ENCODE data around the gene IL10RB. TPM values are rescaled to one million over a fixed set of nuclear protein-coding genes. Genes with fewer than 3 reads are reported as not detected.
A peak's percentile ranks its signal among the peaks of the same experiment; 100 is the strongest.

IL10RB gene
- total and polyA plus RNA-seq, 2 donors (not counting 1 experiment from before 2014, with no cell fraction given): 29.3 to 32.5 TPM

DNA sequence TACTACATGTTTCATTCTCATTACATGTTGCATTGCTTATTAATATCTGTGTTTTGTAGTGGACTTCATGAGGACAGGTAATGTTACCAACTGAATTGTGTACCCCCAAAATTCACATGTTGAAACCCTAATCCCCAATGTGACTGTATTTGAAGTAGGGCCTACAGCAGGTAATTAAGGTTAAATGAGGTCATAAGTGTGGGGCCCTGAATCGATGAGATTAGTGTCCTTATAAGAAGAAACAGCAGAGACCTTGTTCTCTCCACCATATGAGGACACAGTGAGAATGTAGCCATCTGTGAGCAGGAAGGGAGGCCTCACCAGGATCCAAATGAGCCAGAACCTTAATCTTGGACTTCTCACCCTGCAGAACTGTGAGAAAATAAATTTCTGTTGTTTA, 43.6 kb downstream of the IL10RB start:
- Histone ChIP-seq H3K27me3 (replicated peaks in 1 of 4; ENCODE audit: control extremely low read depth in 1 of 4, control insufficient read depth in 3 of 4, insufficient read depth in 4 of 4, low read length in 3 of 4) (no peaks in the 10 kb centered on the region), H3K9ac (ENCODE audit: low read length) (no peak overlapping the region), H3K4me3 (ENCODE audit: control extremely low read depth in 1 of 5, extremely low read depth in 1 of 5, insufficient read depth in 1 of 5, low read depth in 2 of 5, low read length in 4 of 5) (no peak overlapping the region), H3K36me3 (replicated peaks in 1 of 2; ENCODE audit: control extremely low read depth in 1 of 2, control insufficient read depth in 1 of 2, extremely low read depth in 1 of 2, insufficient read depth in 2 of 2, low read length in 1 of 2) (no peaks in the 10 kb centered on the region), H4K20me1 (ENCODE audit: control insufficient read depth, insufficient read depth, low read length, poor library complexity, severe bottlenecking) (no peaks in the 10 kb centered on the region), H3K27ac (ENCODE audit: low read length in 2 of 2) (no peak overlapping the region), H3K79me2 (ENCODE audit: control insufficient read depth, insufficient read depth, low read length) (no peaks in the 10 kb centered on the region), H3K4me2 (replicated peaks; ENCODE audit: low read depth, low read length, poor library complexity, severe bottlenecking) (no peak overlapping the region), H2AFZ (ENCODE audit: insufficient read depth, low read depth, low read length, poor library complexity, severe bottlenecking) (no peak overlapping the region), H3K9me3 (ENCODE audit: control extremely low read depth in 1 of 3, control insufficient read depth in 2 of 3, insufficient read depth in 1 of 3, low read length in 2 of 3) (peaks cover 0 to 2% (median 0%) of the 10 kb centered on the region in 3 donors), H3K4me1 (ENCODE audit: control insufficient read depth in 2 of 2, insufficient read depth in 2 of 2, low read length in 2 of 2) (peaks cover 22 to 27% of the 10 kb centered on the region in 2 donors)
- Mint-ChIP-seq H3K27me3 (no peaks in the 10 kb centered on the region), H3K4me1 (peaks cover 43% of the 10 kb centered on the region), H3K4me3 (no peak overlapping the region), H3K9me3 (ENCODE audit: insufficient read depth) (no peaks in the 10 kb centered on the region), H3K27ac (peak overlapping the region; percentile 21)
- WGBS (ENCODE audit: insufficient coverage): no CpG with 5 or more reads among the region's 1 CpG
- CTCF ChIA-PET: interaction anchor here (1.1 to 1.9 kb wide), 5 partner anchors 11 to 112 kb away, joined by 3 to 6 read pairs (median 4); no protein-coding TSS in a partner anchor
- ATAC-seq (ENCODE audit: low read depth): no peak
- no peak for DNase-seq
- TF ChIP-seq EZH2 (IDR thresholded peaks at IDR 0.05; ENCODE audit: borderline replicate concordance, insufficient read depth, low read depth, low read length, poor library complexity, severe bottlenecking): no peak
- TF ChIP-seq, protein P1, sequence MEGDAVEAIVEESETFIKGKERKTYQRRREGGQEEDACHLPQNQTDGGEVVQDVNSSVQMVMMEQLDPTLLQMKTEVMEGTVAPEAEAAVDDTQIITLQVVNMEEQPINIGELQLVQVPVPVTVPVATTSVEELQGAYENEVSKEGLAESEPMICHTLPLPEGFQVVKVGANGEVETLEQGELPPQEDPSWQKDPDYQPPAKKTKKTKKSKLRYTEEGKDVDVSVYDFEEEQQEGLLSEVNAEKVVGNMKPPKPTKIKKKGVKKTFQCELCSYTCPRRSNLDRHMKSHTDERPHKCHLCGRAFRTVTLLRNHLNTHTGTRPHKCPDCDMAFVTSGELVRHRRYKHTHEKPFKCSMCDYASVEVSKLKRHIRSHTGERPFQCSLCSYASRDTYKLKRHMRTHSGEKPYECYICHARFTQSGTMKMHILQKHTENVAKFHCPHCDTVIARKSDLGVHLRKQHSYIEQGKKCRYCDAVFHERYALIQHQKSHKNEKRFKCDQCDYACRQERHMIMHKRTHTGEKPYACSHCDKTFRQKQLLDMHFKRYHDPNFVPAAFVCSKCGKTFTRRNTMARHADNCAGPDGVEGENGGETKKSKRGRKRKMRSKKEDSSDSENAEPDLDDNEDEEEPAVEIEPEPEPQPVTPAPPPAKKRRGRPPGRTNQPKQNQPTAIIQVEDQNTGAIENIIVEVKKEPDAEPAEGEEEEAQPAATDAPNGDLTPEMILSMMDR (IDR thresholded peaks at IDR 0.05): no peak
- intact Hi-C loops (cut with micrococcal nuclease): no loop called here
- POLR2A ChIA-PET: interaction anchor here (1.5 kb wide), 1 partner anchor 11 kb away, joined by 3 read pairs; no protein-coding TSS in a partner anchor

DNA sequence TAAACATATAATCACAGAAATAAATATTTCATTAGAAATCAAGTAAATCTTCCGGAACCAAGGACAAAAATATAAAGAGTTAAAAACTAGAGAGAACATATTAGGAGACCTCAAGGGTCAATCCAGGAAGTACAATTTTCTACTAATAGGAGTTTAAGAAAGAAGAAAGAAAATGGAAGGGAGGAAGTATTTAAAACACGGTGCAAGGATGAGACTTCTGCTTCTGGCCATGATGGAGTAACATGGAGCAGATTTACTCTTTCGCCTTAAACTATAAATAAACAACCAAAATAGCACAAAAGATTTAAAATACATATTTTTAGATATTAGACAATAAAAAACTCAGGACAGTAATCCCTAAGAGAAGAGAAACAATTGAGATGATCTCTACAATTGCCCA, 46.0 kb downstream of the IL10RB start:
- Mint-ChIP-seq H3K27me3 (no peaks in the 10 kb centered on the region), H3K4me3 (no peak overlapping the region), H3K9me3 (ENCODE audit: insufficient read depth) (no peaks in the 10 kb centered on the region), H3K27ac (no peak overlapping the region), H3K4me1 (peaks cover 35% of the 10 kb centered on the region)
- H3K4me1 ChIP-seq (ENCODE audit: control insufficient read depth in 2 of 2, insufficient read depth in 2 of 2, low read length in 2 of 2): peaks cover 17 to 24% of the 10 kb centered on the region in 2 donors
- no peaks in the 10 kb centered on the region for H3K79me2 ChIP-seq (ENCODE audit: control insufficient read depth, insufficient read depth, low read length)
- DNase-seq (no peak), ATAC-seq (ENCODE audit: low read depth) (no peak)
- H3K27ac ChIP-seq (ENCODE audit: low read length in 2 of 2): no peak overlapping the region
- ChIA-PET POLR2A (interaction anchor here (2.0 kb wide), 1 partner anchor 12 kb away, joined by 4 read pairs; no protein-coding TSS in a partner anchor), CTCF (no interaction called here)
- H3K36me3 ChIP-seq (replicated peaks in 1 of 2; ENCODE audit: control extremely low read depth in 1 of 2, control insufficient read depth in 1 of 2, extremely low read depth in 1 of 2, insufficient read depth in 2 of 2, low read length in 1 of 2): no peaks in the 10 kb centered on the region
- TF ChIP-seq, protein P1 (IDR thresholded peaks at IDR 0.05): no peak
- TF ChIP-seq EZH2 (IDR thresholded peaks at IDR 0.05; ENCODE audit: borderline replicate concordance, insufficient read depth, low read depth, low read length, poor library complexity, severe bottlenecking): no peak
- no peak overlapping the region for H3K9ac ChIP-seq (ENCODE audit: low read length)
- intact Hi-C loops (cut with micrococcal nuclease): no loop called here
- WGBS (ENCODE audit: insufficient coverage): no CpG with 5 or more reads among the region's 3 CpGs
- H4K20me1 ChIP-seq (ENCODE audit: control insufficient read depth, insufficient read depth, low read length, poor library complexity, severe bottlenecking): no peaks in the 10 kb centered on the region
- H3K4me3 ChIP-seq (ENCODE audit: control extremely low read depth in 1 of 5, extremely low read depth in 1 of 5, insufficient read depth in 1 of 5, low read depth in 2 of 5, low read length in 4 of 5): no peak overlapping the region
- peaks cover 0 to 2% (median 0%) of the 10 kb centered on the region in 3 donors for H3K9me3 ChIP-seq (ENCODE audit: control extremely low read depth in 1 of 3, control insufficient read depth in 2 of 3, insufficient read depth in 1 of 3, low read length in 2 of 3)
- H2AFZ ChIP-seq (ENCODE audit: insufficient read depth, low read depth, low read length, poor library complexity, severe bottlenecking): peak overlapping the region; percentile 13
- H3K27me3 ChIP-seq (replicated peaks in 1 of 4; ENCODE audit: control extremely low read depth in 1 of 4, control insufficient read depth in 3 of 4, insufficient read depth in 4 of 4, low read length in 3 of 4): no peaks in the 10 kb centered on the region
- no peak overlapping the region for H3K4me2 ChIP-seq (replicated peaks; ENCODE audit: low read depth, low read length, poor library complexity, severe bottlenecking)
